RWPE1 (cell line): Measurements from ENCODE around the gene HSD17B4.
"Not testable (repeated sequence)": the region's sequence is repeated elsewhere in the genome, so short reads cannot be mapped to it uniquely, and the experiment has no call there.

ENCODE experiments used
- CTCF ChIA-PET: fragments of 350-600 bp; sonication (Branson Sonifier 250); formaldehyde crosslinking; extraction: SDS; loops from one replicate; lab custom pipeline; 2021; lab: Yijun Ruan, JAX
- POLR2A ChIA-PET: fragments of 400-600 bp; formaldehyde crosslinking; extraction: SDS; loops from one replicate; lab custom pipeline; 2020; ENCODE audit warnings: antibody characterized with exemption; ENCODE audit not compliant: low non-redundant PET; lab: Yijun Ruan, JAX
- DNase-seq: peaks from one replicate; pipeline ENCODE4 v3.0.0; 2012; ENCODE audit warnings: low spot score
- H3K27ac ChIP-seq: fragments of 450-650 bp; 2 replicates; pipeline ENCODE4 v1.5.1; 2017
- CTCF ChIP-seq: fragments of 450-650 bp; conservative IDR thresholded peaks from 2 replicates; pipeline ENCODE4 v1.5.1; 2017; ENCODE audit warnings: low read depth, mild to moderate bottlenecking

The HSD17B4 gene

DNA sequence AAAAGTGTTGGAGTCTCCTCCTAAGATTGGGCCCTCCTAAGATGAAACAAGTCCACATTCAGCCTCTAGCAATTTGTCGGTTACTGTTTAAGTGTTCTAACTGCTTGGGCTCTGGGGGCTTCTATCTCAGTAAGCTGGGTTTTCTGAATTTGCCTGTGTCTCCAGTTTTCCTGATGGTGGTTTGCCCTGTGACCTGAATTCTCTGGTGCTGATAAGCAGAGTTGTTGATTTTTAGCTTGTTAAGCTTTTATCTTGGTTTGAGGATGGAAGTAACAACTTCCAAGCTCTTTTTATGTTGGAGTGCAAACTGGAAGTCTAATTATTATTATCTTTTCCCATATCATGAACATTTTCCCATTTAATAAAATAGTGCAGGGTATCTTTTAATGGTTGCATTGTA, 30.9 kb downstream of the HSD17B4 start:
- no peak for TF ChIP-seq CTCF
- POLR2A ChIA-PET = no interaction called here
- CTCF ChIA-PET = interaction anchor here (0.5 to 0.7 kb wide), 2 partner anchors 63 to 481 kb away, joined by 3 read pairs; no protein-coding TSS in a partner anchor
- H3K27ac ChIP-seq = no peak overlapping the region
- no peak for DNase-seq

GRCh38 chr5:119484884-119485283, 32.6 kb downstream of the HSD17B4 start:
- no peak for DNase-seq
- H3K27ac ChIP-seq = no peak overlapping the region
- no peak for TF ChIP-seq CTCF
- POLR2A ChIA-PET = no interaction called here
- CTCF ChIA-PET = no interaction called here

GRCh38 chr5:119501671-119502179, 49.4 kb downstream of the HSD17B4 start:
- POLR2A ChIA-PET = no interaction called here
- CTCF ChIA-PET = no interaction called here

DNA sequence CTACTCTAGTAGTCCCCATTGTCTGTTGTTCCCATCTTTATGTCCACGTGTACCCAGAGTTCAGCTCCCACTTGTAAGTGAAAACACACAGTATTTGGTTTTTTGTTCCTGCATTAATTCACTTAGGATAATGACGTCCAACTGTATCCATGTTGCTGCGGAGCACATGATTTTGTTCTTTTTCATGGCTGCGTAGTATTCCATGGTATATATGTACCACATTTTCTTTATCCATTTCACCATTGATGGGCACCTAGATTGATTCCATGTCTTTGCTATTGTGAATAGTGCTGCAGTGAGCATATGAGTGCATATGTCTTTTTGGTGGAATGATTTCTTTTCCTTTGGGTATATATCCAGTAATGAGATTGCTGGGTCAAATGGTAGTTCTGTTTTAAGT, 51.6 kb downstream of the HSD17B4 start:
- CTCF ChIA-PET, POLR2A ChIA-PET, H3K27ac ChIP-seq, DNase-seq: not testable (repeated sequence)

More at GRCh38 chr5:119501671-119502179, 49.4 kb downstream of the HSD17B4 start:
- H3K27ac ChIP-seq = no peak overlapping the region
- TF ChIP-seq CTCF = no peak
- no peak for DNase-seq

DNA sequence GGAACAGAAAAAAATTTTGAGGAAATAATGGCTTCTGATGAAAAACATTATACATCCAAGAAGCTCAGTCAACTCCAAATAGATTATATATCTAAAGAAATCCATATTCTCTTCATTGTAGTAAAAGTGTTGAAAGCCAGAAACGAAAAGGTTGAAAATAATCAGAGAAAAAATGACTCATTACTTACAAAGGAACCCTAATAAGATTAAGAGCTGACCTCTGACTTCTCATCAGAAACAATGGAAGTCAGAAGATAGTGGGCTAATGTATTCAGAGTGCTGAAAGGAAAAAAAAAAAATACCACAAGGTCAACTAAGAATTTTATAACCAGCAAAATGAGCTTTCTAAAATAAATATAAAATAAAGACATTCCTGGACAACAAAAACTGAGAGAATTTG, 60.0 kb downstream of the HSD17B4 start:
- no peak overlapping the region for H3K27ac ChIP-seq
- ChIA-PET CTCF (interaction anchor here (0.7 kb wide), 1 partner anchor 1456 kb away, joined by 3 read pairs; no protein-coding TSS in a partner anchor), POLR2A (no interaction called here)
- no peak for TF ChIP-seq CTCF
- DNase-seq = no peak

GRCh38 chr5:119515192-119515591, 62.9 kb downstream of the HSD17B4 start:
- POLR2A ChIA-PET = no interaction called here
- TF ChIP-seq CTCF = no peak
- no peak overlapping the region for H3K27ac ChIP-seq
- no peak for DNase-seq
- CTCF ChIA-PET = interaction anchor here (0.7 kb wide), 1 partner anchor 16 kb away, joined by 4 read pairs; no protein-coding TSS in a partner anchor

- H3K27ac ChIP-seq, POLR2A ChIA-PET, DNase-seq, CTCF ChIA-PET: not testable (repeated sequence)
Measured at GRCh38 chr5:119517115-119517514, 64.8 kb downstream of the HSD17B4 start.
